ENCODE measurements around the gene GZMA. TPM values are rescaled to one million over a fixed set of nuclear protein-coding genes. Genes with fewer than 3 reads are reported as not detected.
"Not testable (repeated sequence)": the region's sequence is repeated elsewhere in the genome, so short reads cannot be mapped to it uniquely, and the experiment has no call there.

The GZMA gene
- total RNA-seq, result 10 to 100 TPM in 1 of 2 donors, 1 to 10 TPM in 1; 4.2 to 25.1 TPM

GRCh38 chr5:55102348-55102747, at the start of gene GZMA:
Gene GZMA, plus strand, starts transcription at chr5:55102646. Its CDS starts 37 bp downstream, at chr5:55102683.
- Mint-ChIP-seq H3K36me3 (ENCODE audit: insufficient read depth in 2 of 2) (peaks cover 18 to 25% of the 10 kb centered on the region in 2 donors), H3K9me3 (peaks cover 2 to 15% of the 10 kb centered on the region in 2 donors), H3K27me3 (ENCODE audit: low read depth) (peaks cover 31% of the 10 kb centered on the region), H3K4me3 (peak within 1 kb of the TSS; percentile 83 to 89), H3K4me1 (ENCODE audit: low read depth) (peaks cover 46% of the 10 kb centered on the region), H3K27ac (peak within 1 kb of the TSS; percentile 84)
- peak; percentile 8 to 31 for DNase-seq
- peak; percentile 77 to 80 for ATAC-seq (replicated peaks in 1 of 2)

DNA sequence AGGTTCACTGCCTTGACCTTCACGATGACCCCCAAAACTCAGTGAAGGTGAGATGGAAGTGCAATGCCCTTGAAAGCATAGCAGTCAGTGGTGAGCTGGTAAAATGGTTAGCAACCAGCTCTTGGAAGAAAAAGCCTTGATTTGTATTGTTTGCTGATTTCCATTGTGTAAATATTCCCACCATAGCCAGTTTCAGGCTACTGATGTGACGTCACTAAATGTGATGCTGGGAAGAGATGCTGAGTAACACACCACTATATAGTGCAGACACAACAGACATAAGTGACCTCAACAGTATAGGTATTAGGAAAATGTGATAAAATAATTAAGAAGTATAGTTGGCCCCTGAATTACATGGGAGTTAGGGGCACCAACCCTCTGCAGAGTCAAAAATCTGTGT, 47.3 kb upstream of the GZMA start:
- peaks cover 5 to 11% of the 10 kb centered on the region in 2 donors for H3K9me3 Mint-ChIP-seq
- ATAC-seq (replicated peaks in 1 of 2), result no peak
- H3K27me3 Mint-ChIP-seq (ENCODE audit: low read depth), result no peaks in the 10 kb centered on the region
- no peak for DNase-seq
- H3K4me1 Mint-ChIP-seq (ENCODE audit: low read depth), result peaks cover 9% of the 10 kb centered on the region
- peaks cover 8 to 16% of the 10 kb centered on the region in 2 donors for H3K36me3 Mint-ChIP-seq (ENCODE audit: insufficient read depth in 2 of 2)
- no peak overlapping the region for H3K4me3 Mint-ChIP-seq
- no peak overlapping the region for H3K27ac Mint-ChIP-seq

DNA sequence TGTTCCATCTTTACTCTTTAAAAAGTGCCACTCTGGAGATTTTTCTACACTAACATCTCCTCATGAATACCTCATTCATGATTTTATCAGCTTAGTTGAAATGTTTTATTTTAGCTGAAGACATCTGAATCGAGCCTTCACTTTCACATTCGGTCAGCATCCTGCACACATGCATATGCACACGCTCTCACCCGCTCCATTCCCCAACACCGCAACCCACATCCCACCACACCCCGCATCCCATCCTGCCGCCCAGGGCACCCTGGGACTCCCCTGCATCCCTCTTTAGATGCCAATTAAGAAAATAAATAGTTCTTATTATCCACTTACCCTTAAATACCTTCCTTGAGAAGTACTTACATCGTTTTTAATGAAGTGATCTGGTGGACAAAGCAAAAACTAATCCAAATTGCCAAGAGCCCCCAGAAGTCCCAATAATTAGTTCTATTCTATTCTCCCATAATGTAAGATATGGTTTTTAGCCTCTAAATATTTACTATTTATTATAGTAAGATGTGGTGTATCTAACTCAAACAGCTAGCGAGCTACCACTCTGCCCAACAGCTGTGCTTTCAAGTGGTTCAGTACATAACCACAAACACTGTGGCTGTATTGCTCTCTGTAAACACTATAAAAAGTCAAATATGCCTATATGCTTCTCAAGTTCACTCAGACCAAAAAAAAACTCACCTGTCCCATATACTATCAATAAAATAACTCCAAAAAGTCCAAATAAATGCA, 40.2 kb upstream of the GZMA start:
- H3K27me3 Mint-ChIP-seq (ENCODE audit: low read depth), result no peaks in the 10 kb centered on the region
- peaks cover 0 to 5% of the 10 kb centered on the region in 2 donors for H3K36me3 Mint-ChIP-seq (ENCODE audit: insufficient read depth in 2 of 2)
- ATAC-seq (replicated peaks in 1 of 2) (peak; percentile 87 to 92), DNase-seq (peak; percentile 75 to 80)
- peaks cover 67% of the 10 kb centered on the region for H3K4me1 Mint-ChIP-seq (ENCODE audit: low read depth)
- H3K9me3 Mint-ChIP-seq, result peaks cover 0 to 2% of the 10 kb centered on the region in 2 donors
- H3K27ac Mint-ChIP-seq, result peak overlapping the region; percentile 73
- H3K4me3 Mint-ChIP-seq, result peak overlapping the region; percentile 71 to 81

DNA sequence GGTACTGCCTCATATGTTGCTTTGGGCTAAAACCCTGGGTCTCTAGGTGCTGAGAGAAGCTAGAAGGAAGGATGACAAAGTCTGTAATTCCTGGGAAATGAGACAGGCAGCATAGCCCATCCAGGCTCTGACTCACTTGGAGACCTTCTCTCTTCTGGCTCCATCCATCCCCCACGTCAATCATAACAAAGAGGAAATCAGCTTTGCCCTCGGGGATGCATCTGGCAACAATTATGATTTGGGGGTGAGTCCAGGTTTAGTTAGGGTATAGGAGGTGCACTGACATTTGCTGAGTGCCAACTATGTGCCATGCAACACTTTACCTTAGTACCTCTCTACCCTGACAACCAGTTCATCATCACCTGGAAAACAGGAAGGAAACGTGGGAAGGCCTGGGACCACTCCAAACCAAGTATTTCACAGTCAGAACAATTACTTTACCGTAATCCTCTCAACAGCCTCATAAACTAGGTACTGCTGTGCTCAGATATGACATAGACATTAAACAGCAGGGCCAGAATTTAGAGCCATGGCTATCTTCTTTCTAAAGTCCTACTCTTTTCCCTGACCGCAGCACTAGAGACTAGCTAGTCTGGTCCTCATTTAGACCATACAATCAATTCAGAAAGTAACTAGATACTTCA, 39.1 kb upstream of the GZMA start:
- no peaks in the 10 kb centered on the region for H3K27me3 Mint-ChIP-seq (ENCODE audit: low read depth)
- no peak overlapping the region for H3K27ac Mint-ChIP-seq
- peaks cover 69% of the 10 kb centered on the region for H3K4me1 Mint-ChIP-seq (ENCODE audit: low read depth)
- ATAC-seq (replicated peaks in 1 of 2) (no peak), DNase-seq (no peak)
- H3K36me3 Mint-ChIP-seq (ENCODE audit: insufficient read depth in 2 of 2), result peaks cover 0 to 5% of the 10 kb centered on the region in 2 donors
- peaks cover 0 to 2% of the 10 kb centered on the region in 2 donors for H3K9me3 Mint-ChIP-seq
- no peak overlapping the region for H3K4me3 Mint-ChIP-seq

- H3K36me3 Mint-ChIP-seq (ENCODE audit: insufficient read depth in 2 of 2), result peaks cover 0 to 5% of the 10 kb centered on the region in 2 donors
- H3K27ac Mint-ChIP-seq, result no peak overlapping the region
- H3K4me1 Mint-ChIP-seq (ENCODE audit: low read depth), result peaks cover 69% of the 10 kb centered on the region
- H3K27me3 Mint-ChIP-seq (ENCODE audit: low read depth), result no peaks in the 10 kb centered on the region
- peaks cover 0 to 2% of the 10 kb centered on the region in 2 donors for H3K9me3 Mint-ChIP-seq
- DNase-seq, result no peak
- H3K4me3 Mint-ChIP-seq, result no peak overlapping the region
- no peak for ATAC-seq (replicated peaks in 1 of 2)
Measured at GRCh38 chr5:55063899-55064298, 38.5 kb upstream of the GZMA start.

DNA sequence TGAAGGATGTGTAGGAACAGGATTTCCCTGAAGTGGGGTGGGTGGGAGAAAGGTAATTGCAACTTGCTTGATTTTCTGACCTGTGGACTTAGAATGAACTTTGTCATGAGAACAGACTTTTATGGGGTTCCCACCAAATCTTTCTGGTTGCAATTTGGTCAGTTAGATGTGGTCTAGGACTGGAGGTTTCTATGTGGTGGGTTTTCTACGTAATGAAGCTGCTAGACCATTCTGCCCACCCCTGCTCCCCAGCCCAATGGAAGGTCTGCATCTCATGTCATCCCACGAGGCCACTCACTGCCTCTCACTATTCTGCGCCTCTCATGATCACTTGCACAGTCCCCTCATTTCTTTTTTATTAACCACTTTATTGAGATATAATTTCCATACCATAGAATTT, 37.9 kb upstream of the GZMA start:
- H3K9me3 Mint-ChIP-seq, result peaks cover 0 to 2% of the 10 kb centered on the region in 2 donors
- H3K4me3 Mint-ChIP-seq, result no peak overlapping the region
- no peak for DNase-seq
- peaks cover 0 to 5% of the 10 kb centered on the region in 2 donors for H3K36me3 Mint-ChIP-seq (ENCODE audit: insufficient read depth in 2 of 2)
- peaks cover 69% of the 10 kb centered on the region for H3K4me1 Mint-ChIP-seq (ENCODE audit: low read depth)
- H3K27ac Mint-ChIP-seq, result no peak overlapping the region
- ATAC-seq (replicated peaks in 1 of 2), result no peak
- no peaks in the 10 kb centered on the region for H3K27me3 Mint-ChIP-seq (ENCODE audit: low read depth)

DNA sequence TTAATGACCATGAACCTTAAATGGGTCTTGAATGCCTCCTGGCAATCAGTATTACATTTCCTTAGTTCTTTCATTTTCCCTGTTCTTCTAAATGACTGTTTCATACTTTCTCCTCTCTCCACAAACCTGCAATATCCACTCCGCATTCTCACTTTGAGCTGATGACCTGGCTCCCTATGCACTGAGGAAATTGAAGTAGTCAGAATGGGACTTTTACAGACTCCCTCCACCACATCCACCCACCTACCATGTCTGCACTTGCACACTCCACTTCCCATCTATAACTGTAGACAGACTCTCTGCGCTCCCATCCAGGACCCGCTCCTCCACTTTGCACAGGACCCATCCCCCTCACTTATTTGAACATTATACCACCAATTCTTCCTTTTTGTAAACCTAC, 36.2 kb upstream of the GZMA start:
- DNase-seq (no peak), ATAC-seq (replicated peaks in 1 of 2) (no peak)
- Mint-ChIP-seq H3K4me3 (no peak overlapping the region), H3K36me3 (ENCODE audit: insufficient read depth in 2 of 2) (no peaks in the 10 kb centered on the region), H3K4me1 (ENCODE audit: low read depth) (peaks cover 60% of the 10 kb centered on the region), H3K9me3 (no peaks in the 10 kb centered on the region), H3K27me3 (ENCODE audit: low read depth) (no peaks in the 10 kb centered on the region), H3K27ac (no peak overlapping the region)

DNA sequence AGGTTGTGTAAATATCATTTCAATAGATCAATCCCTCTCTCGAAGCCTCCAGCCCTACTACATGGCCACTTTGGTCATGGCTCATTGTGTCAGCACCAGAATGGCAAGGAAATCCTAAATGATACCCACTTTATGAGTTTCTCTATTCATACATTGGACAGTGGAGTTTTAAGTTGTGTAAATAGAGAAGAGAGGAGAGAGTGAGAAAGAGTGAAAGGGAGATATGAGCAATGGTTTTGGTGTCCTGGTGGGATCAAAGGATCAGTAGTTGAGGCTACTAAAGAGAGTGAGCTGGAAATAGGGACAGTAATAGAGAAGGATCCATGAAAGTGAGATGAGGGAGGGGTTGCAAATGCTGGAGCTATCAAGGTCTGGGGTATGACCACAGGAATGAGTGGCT, 31.5 kb upstream of the GZMA start:
- no peaks in the 10 kb centered on the region for H3K9me3 Mint-ChIP-seq
- peaks cover 50% of the 10 kb centered on the region for H3K4me1 Mint-ChIP-seq (ENCODE audit: low read depth)
- ATAC-seq (replicated peaks in 1 of 2), result peak; percentile 18 to 37
- H3K27ac Mint-ChIP-seq, result no peak overlapping the region
- H3K27me3 Mint-ChIP-seq (ENCODE audit: low read depth), result no peaks in the 10 kb centered on the region
- H3K36me3 Mint-ChIP-seq (ENCODE audit: insufficient read depth in 2 of 2), result peaks cover 0 to 1% of the 10 kb centered on the region in 2 donors
- peak overlapping the region in 1 of 2 donors; percentile 0 for H3K4me3 Mint-ChIP-seq
- no peak for DNase-seq

- Mint-ChIP-seq H3K9me3 (no peaks in the 10 kb centered on the region), H3K4me1 (ENCODE audit: low read depth) (peaks cover 45% of the 10 kb centered on the region), H3K36me3 (ENCODE audit: insufficient read depth in 2 of 2) (peaks cover 0 to 1% of the 10 kb centered on the region in 2 donors), H3K4me3 (no peak overlapping the region), H3K27me3 (ENCODE audit: low read depth) (no peaks in the 10 kb centered on the region), H3K27ac (no peak overlapping the region)
- ATAC-seq (replicated peaks in 1 of 2), result no peak
- DNase-seq, result no peak
Measured at GRCh38 chr5:55071413-55071812, 31.0 kb upstream of the GZMA start.

DNA sequence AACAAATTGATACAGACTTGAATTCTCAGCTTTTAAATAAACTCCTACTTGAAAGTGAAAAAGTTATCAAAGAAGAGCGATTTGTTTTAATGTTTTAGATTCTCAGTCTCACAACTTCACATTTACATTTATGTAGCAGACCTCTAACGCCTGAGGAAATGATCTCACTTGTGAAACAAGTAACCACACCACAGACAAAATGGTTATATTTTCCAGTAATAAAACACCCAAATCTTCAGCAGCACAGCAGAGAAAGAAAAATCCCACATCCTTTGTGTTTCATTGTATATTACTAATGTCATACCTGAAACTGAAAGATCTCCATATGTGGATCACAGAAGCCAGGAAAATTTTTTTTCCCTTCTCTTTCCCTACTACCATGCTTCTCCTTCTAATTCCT, 29.8 kb upstream of the GZMA start:
- H3K4me3 Mint-ChIP-seq, result peak overlapping the region; percentile 32 to 88
- DNase-seq (no peak), ATAC-seq (replicated peaks in 1 of 2) (peak; percentile 89 to 93)
- peak overlapping the region; percentile 85 for H3K27ac Mint-ChIP-seq
- H3K4me1 Mint-ChIP-seq (ENCODE audit: low read depth), result peaks cover 36% of the 10 kb centered on the region
- H3K9me3 Mint-ChIP-seq, result no peaks in the 10 kb centered on the region
- H3K27me3 Mint-ChIP-seq (ENCODE audit: low read depth), result no peaks in the 10 kb centered on the region
- peaks cover 0 to 4% of the 10 kb centered on the region in 2 donors for H3K36me3 Mint-ChIP-seq (ENCODE audit: insufficient read depth in 2 of 2)

- H3K27me3 Mint-ChIP-seq (ENCODE audit: low read depth), result no peaks in the 10 kb centered on the region
- no peaks in the 10 kb centered on the region for H3K9me3 Mint-ChIP-seq
- peak; percentile 25 to 38 for ATAC-seq (replicated peaks in 1 of 2)
- H3K4me1 Mint-ChIP-seq (ENCODE audit: low read depth), result peaks cover 36% of the 10 kb centered on the region
- H3K4me3 Mint-ChIP-seq, result peak overlapping the region in 1 of 2 donors; percentile 88
- no peak for DNase-seq
- H3K27ac Mint-ChIP-seq, result peak overlapping the region; percentile 85
- H3K36me3 Mint-ChIP-seq (ENCODE audit: insufficient read depth in 2 of 2), result peaks cover 0 to 5% of the 10 kb centered on the region in 2 donors
Measured at GRCh38 chr5:55073211-55073610, 29.2 kb upstream of the GZMA start.

DNA sequence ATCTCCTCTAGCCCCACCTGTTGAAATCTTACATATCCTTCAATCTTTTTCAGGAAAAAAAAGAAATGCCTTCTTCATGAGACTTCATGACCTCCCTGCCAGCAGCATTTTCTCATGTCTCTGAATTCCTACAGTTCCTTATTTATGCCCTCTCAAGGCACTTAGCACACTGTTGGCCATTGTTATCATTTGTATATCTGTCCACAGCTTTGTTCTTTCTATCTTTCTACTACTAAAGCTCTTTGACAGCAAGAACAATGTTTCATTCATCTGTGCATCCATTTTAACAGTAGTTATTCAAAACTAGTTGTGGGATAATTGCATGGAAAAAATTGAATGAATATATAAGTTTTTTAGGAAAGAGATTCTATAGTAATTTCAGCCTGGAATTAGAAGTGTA, 20.9 kb upstream of the GZMA start:
- no peak overlapping the region for H3K27ac Mint-ChIP-seq
- DNase-seq (no peak), ATAC-seq (replicated peaks in 1 of 2) (no peak)
- no peak overlapping the region for H3K4me3 Mint-ChIP-seq
- no peaks in the 10 kb centered on the region for H3K4me1 Mint-ChIP-seq (ENCODE audit: low read depth)
- H3K27me3 Mint-ChIP-seq (ENCODE audit: low read depth), result no peaks in the 10 kb centered on the region
- peaks cover 16 to 19% of the 10 kb centered on the region in 2 donors for H3K36me3 Mint-ChIP-seq (ENCODE audit: insufficient read depth in 2 of 2)
- peaks cover 8 to 18% of the 10 kb centered on the region in 2 donors for H3K9me3 Mint-ChIP-seq

DNA sequence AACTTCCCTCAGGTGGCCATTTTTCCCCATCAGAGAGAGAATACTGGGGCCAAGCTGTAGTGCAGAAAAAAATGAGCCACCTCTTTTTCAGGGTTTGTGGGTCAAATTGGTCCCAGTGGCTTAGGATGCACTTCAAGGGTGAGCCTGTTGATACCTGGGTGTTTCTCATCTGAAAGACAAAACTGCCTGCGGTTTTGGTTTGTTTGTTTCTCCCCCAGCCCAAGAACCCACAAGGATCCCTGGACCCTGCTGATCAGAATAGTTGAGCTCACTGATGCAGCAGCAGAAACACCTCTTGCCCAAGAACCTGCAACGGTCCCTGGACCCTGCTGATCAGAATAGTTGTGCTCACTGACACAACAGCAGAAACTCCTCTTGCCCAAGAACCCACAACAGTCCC, 13.1 kb upstream of the GZMA start:
- not testable (repeated sequence) for H3K4me1 Mint-ChIP-seq (ENCODE audit: low read depth); H3K27me3 Mint-ChIP-seq (ENCODE audit: low read depth); DNase-seq; H3K4me3 Mint-ChIP-seq; H3K9me3 Mint-ChIP-seq; H3K36me3 Mint-ChIP-seq (ENCODE audit: insufficient read depth in 2 of 2); H3K27ac Mint-ChIP-seq; ATAC-seq (replicated peaks in 1 of 2)

Measured in activated T-cell treated with anti-CD3 and anti-CD28 coated beads, Interleukin-2, amount 50 U/mL, for 72 hours (primary cell).